Kidney (tissue), 14 donors: Measurements from ENCODE around the gene ICA1L. TPM values are rescaled to one million over a fixed set of nuclear protein-coding genes. Genes with fewer than 3 reads are reported as not detected.
"Not testable (repeated sequence)": the region's sequence is repeated elsewhere in the genome, so short reads cannot be mapped to it uniquely, and the experiment has no call there.

Experiments used
- DNase-seq, 5 donors: peaks; one replicate each; pipeline ENCODE4 v3.0.0-alpha.2; 2013 to 2020
- FAIRE-seq: peaks from 2 replicates; lab custom pipeline; 2012; peaks lifted over from hg19 to GRCh38; lab: Jason Lieb, UNC
- H3K27ac ChIP-seq, 2 donors: one replicate each; pipeline ENCODE4 v1.7.0; 2013; ENCODE audit warnings: low read depth in 2 of 2, low read length in 2 of 2, inconsistent platforms in 1 of 2
- H3K27me3 ChIP-seq: one replicate; pipeline ENCODE4 v1.7.1; 2013; ENCODE audit warnings: low read length, inconsistent platforms; ENCODE audit not compliant: control insufficient read depth, insufficient read depth
- H3K36me3 ChIP-seq, 3 donors: one replicate each; pipeline versions ENCODE4 v1.7.0 to v1.7.1; 2013; ENCODE audit warnings: low read length in 3 of 3, control low read depth in 1 of 3, inconsistent platforms in 1 of 3; ENCODE audit not compliant: insufficient read depth in 3 of 3, control insufficient read depth in 2 of 3
- H3K4me1 ChIP-seq, 3 donors: one replicate each; pipeline versions ENCODE4 v1.7.0 to v1.7.1; 2013; ENCODE audit warnings: low read length in 3 of 3, inconsistent platforms in 1 of 3, low read depth in 1 of 3; ENCODE audit not compliant: control insufficient read depth in 2 of 3, insufficient read depth in 2 of 3
- H3K4me3 ChIP-seq, 3 donors: one replicate each; pipeline versions ENCODE4 v1.7.0 to v1.8.1; 2013; ENCODE audit warnings: low read length in 3 of 3, control low read depth in 1 of 3, inconsistent platforms in 1 of 3
- H3K9ac ChIP-seq, 3 donors: one replicate each; pipeline versions ENCODE4 v1.7.0 to v1.7.1; 2013; ENCODE audit warnings: low read length in 3 of 3, control low read depth in 1 of 3, inconsistent platforms in 1 of 3
- H3K9me3 ChIP-seq, 3 donors: one replicate each; pipeline versions ENCODE4 v1.7.0 to v1.7.1; 2013; ENCODE audit warnings: low read length in 3 of 3, control low read depth in 1 of 3, inconsistent platforms in 1 of 3; ENCODE audit not compliant: control insufficient read depth in 2 of 3, insufficient read depth in 1 of 3
- intact Hi-C: fragments of 100-400 bp; cut with DNase I; formaldehyde crosslinking; loops from one replicate; pipeline ENCODE4 v1.11.1; 2022
- polyA plus RNA-seq: library from polyadenylated mRNA; stranded (reverse); fragments of 350-450 nt; fragmentation: Illumina TruSeq; extraction: RNeasy Lipid Tissue Mini Kit (QIAGEN cat#74804); gene quantifications from one replicate; pipeline ENCODE4 v1.2.3, GENCODE V29; 2014; ENCODE audit warnings: low read depth, low replicate concordance; ENCODE audit not compliant: insufficient read depth
- total RNA-seq: library from RNA; stranded (reverse); fragmentation: NEBNext Ultra II Directional; extraction: Animal tissue kit (Norgen Biotek cat#: 25700); gene quantifications from one replicate; pipeline ENCODE4 v1.2.1, GENCODE V29; 2021
- TF ChIP-seq, protein P1 (sequence below): IDR thresholded peaks from 3 replicates; pipeline ENCODE4 v1.5.1; 2012; ENCODE audit warnings: mild to moderate bottlenecking, moderate library complexity, borderline replicate concordance; ENCODE audit not compliant: insufficient read depth; ENCODE audit errors: extremely low read depth
- donor health status: control.
- donor health status: control.
- donor health status: control.
- donor health status: control.
- donor health status: control.
- donor health status: DM: yes; HTN: yes; CAD: no.
- donor health status: Normal renal cell carcinoma (clear cell type).

Gene ICA1L
- total and polyA plus RNA-seq, 2 donors from 2014 or later: 1.5 to 9.9 TPM

DNA sequence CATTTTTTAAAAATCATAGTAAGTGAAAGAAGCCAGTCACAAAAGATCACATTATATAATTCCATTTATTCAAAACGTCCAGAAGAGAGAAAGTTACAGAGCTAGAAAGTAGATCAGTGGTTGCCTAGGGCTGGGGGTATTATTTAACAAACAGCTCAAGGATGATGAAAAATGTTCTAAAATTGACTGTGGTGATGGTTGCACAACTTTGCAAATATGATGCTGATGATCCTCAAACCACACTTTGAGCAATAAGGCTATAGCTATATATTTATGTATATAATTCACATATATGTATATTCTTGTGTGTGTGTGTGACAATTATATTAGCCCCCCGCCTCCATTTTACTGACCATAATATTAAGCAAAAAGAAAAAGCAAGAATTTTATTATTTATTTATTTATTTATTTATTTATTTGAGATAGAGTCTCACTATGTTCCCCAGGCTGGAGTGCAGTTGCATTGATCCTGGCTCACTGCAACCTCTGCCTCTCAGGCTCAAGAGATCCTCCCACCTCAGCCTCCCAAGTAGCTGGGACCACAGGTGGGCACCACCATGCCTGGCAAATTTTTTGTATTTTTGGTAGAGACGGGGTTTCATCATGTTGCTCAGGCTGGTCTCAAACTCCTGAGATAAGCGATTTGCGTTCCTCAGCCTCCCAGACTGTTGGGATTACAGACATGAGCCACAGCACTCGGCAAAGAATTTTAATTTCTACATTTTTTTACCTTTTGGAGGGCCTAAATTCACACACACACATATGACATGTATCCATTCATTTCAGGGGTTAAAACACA is 38.0 kb upstream of the ICA1L start:
- H3K4me1 ChIP-seq: peaks cover 0 to 2% (median 0%) of the 10 kb centered on the region in 3 donors
- intact Hi-C loops: no loop called here
- H3K27me3 ChIP-seq: no peaks in the 10 kb centered on the region
- H3K27ac ChIP-seq: no peak overlapping the region
- FAIRE-seq (no peak), DNase-seq (no peak)
- H3K36me3 ChIP-seq: no peaks in the 10 kb centered on the region
- no peak overlapping the region for H3K9ac ChIP-seq
- TF ChIP-seq, protein P1, sequence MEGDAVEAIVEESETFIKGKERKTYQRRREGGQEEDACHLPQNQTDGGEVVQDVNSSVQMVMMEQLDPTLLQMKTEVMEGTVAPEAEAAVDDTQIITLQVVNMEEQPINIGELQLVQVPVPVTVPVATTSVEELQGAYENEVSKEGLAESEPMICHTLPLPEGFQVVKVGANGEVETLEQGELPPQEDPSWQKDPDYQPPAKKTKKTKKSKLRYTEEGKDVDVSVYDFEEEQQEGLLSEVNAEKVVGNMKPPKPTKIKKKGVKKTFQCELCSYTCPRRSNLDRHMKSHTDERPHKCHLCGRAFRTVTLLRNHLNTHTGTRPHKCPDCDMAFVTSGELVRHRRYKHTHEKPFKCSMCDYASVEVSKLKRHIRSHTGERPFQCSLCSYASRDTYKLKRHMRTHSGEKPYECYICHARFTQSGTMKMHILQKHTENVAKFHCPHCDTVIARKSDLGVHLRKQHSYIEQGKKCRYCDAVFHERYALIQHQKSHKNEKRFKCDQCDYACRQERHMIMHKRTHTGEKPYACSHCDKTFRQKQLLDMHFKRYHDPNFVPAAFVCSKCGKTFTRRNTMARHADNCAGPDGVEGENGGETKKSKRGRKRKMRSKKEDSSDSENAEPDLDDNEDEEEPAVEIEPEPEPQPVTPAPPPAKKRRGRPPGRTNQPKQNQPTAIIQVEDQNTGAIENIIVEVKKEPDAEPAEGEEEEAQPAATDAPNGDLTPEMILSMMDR: no peak
- H3K4me3 ChIP-seq: peak overlapping the region in 2 of 3 donors; percentile 38 to 94
- no peaks in the 10 kb centered on the region for H3K9me3 ChIP-seq

DNA sequence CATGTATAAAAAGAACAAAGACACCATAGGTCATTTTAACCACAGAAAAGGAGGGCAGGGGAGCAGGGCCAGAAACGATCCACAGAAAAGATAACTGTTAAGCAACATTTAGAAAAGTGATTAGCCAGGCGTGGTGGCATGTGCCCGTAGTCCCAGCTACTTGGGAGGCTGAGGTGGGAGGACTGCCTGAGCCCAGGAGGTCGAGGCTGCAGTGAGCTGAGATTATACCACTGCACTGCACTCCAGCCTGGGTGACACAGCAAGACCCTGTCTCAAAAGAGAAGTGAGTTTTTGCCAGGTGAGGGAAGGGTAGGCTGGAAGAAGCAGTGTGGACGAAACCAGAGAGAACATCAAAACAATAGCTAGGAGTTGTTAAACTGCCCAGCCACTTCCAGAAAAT is 36.6 kb upstream of the ICA1L start:
- TF ChIP-seq, protein P1: no peak
- Histone ChIP-seq H3K27me3 (no peaks in the 10 kb centered on the region), H3K4me1 (peaks cover 0 to 2% (median 0%) of the 10 kb centered on the region in 3 donors), H3K9ac (no peak overlapping the region), H3K36me3 (no peaks in the 10 kb centered on the region), H3K9me3 (no peaks in the 10 kb centered on the region), H3K27ac (no peak overlapping the region), H3K4me3 (no peak overlapping the region)
- intact Hi-C loops: no loop called here
- DNase-seq (no peak), FAIRE-seq (no peak)

DNA sequence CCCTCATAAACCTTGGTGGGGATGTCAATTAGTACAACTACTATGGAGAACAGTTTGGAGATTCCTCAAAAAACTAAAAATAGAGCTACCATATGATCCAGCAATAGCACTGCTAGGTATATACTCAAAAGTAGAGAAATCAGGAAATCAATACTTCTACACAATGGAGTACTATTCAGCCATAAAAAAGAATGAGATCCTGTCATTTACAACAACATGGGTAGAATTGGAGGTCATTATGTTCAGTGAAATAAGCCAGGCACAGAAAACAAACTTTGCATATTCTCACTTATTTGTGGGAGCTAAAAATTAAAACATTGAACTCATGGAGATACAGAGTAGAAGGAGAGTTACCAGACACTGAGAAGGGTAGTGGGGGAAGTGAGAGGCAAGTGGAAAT is 33.9 kb upstream of the ICA1L start:
- H3K4me1 ChIP-seq, H3K4me3 ChIP-seq, DNase-seq, H3K9me3 ChIP-seq, H3K27ac ChIP-seq, FAIRE-seq, H3K9ac ChIP-seq, H3K27me3 ChIP-seq, H3K36me3 ChIP-seq, intact Hi-C loops: not testable (repeated sequence)

DNA sequence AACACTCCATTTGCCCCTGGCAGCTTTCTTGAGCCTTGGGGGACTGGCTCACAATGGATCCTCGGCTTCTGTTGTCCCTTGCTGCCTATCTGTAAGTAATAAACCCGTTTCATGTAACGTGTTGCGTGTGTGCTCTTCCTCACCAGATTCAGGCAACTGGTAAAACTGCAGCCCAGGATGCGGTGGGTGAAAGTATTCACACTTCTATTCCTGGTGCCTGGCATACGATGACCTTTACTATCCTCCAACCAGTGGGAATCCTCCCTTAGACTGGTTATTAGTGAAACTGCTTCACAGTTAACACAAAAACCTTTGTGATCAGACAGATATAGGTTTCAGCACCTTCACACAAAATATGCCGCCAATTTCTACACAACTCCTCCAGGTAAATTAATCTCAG is 13.6 kb upstream of the ICA1L start:
- Histone ChIP-seq H3K9me3 (no peaks in the 10 kb centered on the region), H3K27ac (no peak overlapping the region), H3K27me3 (no peaks in the 10 kb centered on the region), H3K9ac (no peak overlapping the region), H3K4me1 (no peaks in the 10 kb centered on the region), H3K4me3 (no peak overlapping the region), H3K36me3 (peaks cover 0 to 19% (median 3%) of the 10 kb centered on the region in 3 donors)
- TF ChIP-seq, protein P1: no peak
- DNase-seq (no peak), FAIRE-seq (no peak)
- intact Hi-C loops: no loop called here
